GM18526 (cell line): ENCODE results near the gene SLC16A2.

ENCODE experiments used
- POLR2A ChIP-seq: IDR thresholded peaks from 3 replicates; pipeline ENCODE4 v1.6.1; 2011; ENCODE audit not compliant: insufficient read length; ENCODE audit errors: extremely low read depth

SLC16A2 gene

GRCh38 chrX:74421036-74421739 lies at the start of gene SLC16A2:
Gene SLC16A2, plus strand, starts transcription at chrX:74421493. Its CDS starts 145 bp downstream, at chrX:74421638.
- no peak for TF ChIP-seq POLR2A

DNA sequence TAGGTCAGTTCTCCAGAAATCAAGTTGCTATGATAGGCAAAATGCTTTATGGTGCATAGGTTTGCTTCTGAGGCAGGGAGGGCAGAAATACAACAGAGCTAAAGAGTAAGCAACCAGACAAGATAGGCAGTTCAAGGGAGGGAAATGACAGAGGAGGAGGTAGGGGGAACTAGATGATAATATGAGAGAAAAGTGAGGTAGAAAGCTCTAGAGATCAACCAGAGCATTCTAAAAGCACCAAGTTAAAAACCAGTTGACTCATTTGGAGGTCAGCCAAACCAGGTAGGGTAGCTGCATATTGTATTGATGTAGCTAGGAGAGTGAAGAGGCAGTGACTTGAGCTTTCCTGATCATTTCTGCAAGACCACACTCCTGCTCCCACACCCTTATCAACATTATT lies 49.0 kb upstream of the SLC16A2 start:
- no peak for TF ChIP-seq POLR2A

GRCh38 chrX:74377282-74377681 lies 44.0 kb upstream of the SLC16A2 start:
- no peak for TF ChIP-seq POLR2A

DNA sequence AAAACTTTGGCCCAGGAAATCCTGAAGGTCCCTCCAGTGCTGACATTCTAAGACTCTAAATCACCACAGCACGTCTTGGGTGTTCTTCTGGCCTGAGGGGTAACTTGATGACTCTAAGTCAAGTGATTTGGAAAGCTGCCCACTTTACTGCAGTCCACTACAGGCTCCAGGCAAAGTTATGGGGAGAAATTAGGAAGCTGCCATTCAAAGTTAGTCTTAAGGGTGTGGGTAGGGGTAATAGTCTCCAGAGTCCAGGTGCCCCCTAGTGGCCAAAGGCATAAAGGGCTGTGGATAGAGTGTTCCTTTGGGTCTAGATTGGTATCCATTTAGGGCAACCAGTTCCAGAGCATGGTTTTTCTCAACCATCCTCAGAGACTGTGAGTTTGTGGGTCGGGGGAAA lies 38.7 kb upstream of the SLC16A2 start:
- TF ChIP-seq POLR2A, result no peak

DNA sequence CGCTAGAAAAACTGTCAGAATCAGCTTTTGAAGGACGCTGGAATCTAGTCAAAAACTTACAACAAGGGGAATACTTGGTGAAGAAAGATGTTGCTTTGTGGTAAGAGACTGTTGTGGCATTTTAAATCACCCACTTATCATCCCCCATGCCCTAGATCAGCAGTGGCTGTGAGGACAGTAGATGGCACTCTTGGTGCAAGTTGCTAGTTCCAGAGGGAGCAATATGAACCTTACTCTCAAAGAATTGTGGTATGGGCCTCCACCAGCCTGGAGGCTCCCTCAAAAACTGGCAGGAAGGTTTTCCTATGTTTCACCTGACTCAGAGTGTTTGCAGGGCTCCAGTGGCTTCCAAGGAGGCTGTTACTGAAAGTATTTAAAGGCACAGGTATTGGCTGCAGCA lies 37.7 kb upstream of the SLC16A2 start:
- TF ChIP-seq POLR2A, result no peak

GRCh38 chrX:74389016-74389722 lies 32.1 kb upstream of the SLC16A2 start:
- TF ChIP-seq POLR2A, result no peak

DNA sequence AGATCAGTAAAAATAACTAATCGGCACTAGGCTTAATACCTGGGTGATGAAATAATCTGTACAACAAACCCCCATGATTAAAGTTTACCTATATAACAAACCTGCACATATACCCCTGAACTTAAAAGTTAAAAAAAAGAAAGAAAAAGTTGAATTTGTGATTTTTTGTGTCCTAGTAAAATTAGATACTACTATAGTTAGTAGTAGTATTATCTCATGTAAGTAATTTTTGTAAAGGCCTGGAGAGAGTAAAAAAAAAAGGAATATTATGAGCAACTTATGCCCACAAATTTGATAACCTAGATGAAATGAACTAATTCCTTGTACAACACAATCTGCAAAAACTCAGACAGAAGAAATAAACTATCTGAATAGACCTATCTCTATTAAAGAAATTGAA lies 25.7 kb upstream of the SLC16A2 start:
- no peak for TF ChIP-seq POLR2A

- TF ChIP-seq POLR2A, result no peak
Measured at GRCh38 chrX:74405973-74406489, 15.3 kb upstream of the SLC16A2 start.

GRCh38 chrX:74408304-74408703 lies 13.0 kb upstream of the SLC16A2 start:
- TF ChIP-seq POLR2A, result no peak

- TF ChIP-seq POLR2A, result no peak
Measured at GRCh38 chrX:74419864-74420195, 1.5 kb upstream of the SLC16A2 start.

- TF ChIP-seq POLR2A, result no peak
Measured at GRCh38 chrX:74420196-74421035, 877 bp upstream of the SLC16A2 start.

GRCh38 chrX:74421740-74422352 lies 553 bp downstream of the SLC16A2 start:
- no peak for TF ChIP-seq POLR2A

GRCh38 chrX:74422576-74423288 lies 1.4 kb downstream of the SLC16A2 start:
- TF ChIP-seq POLR2A, result no peak

GRCh38 chrX:74423289-74423998 lies 2.2 kb downstream of the SLC16A2 start:
- TF ChIP-seq POLR2A, result no peak
